ENCODE measurements around the gene RAC2.

Gene RAC2

DNA sequence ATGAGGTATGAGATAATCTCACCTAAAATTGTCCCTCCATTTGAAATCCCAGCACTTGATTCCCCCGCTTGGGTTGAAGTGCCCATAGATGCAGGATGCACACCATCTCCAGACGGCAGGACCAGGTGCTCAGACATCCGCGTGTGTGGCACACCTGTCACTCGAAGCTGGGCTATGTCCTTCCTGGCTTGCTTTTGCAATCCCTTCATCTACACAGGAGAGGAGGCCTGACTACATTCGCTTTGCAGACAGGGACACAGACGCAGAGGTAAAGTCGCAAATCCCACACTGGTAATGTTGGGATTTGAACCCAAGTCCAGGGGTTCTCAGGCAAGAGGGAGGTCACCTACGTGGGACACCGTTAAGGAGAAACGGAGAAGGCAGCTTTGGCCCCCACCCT, 31.1 kb upstream of the RAC2 start:
- DNase-seq: no peak

DNA sequence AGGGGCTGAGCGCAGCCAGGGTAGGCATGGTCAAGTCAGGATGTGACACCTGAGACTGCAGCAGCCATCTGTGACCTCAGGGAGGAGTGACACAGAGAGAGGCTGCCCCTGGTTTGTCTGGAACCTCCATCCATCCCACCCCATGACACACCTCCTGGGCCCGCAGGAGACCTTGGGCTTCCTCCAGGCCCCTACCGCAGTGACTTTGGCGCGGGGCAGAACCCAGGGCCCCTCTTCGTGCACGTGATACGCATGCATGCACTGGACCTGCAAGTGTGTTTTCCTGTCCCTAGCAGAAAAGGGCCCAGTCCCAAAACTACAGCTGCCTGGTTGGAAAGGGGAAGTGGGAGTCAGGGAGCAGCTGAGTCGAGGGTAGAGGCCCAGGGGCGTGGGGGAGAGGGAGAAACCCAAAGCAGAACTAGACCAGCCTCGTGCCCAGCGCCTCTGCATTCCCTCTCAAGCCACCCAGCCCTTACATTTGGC, 30.4 kb upstream of the RAC2 start:
- no peak for DNase-seq

DNA sequence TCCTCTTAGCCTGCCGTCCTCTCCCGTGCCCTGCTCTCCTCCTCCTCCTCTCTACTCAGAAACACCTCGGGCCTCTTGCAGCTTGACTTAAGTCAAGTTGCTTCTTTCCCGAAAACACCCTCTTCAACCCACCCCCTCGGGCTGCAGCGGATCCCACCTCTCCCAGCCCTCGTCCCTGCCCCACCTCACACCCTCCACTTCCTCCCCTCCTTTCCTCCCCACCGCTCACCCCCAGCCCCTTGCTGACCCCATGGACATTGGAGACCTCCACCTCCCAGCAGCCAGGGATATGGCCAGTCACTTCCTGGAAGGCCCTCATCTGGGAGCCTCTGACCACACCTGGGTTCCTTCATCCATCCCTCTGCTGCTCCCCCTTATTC, 29.8 kb upstream of the RAC2 start:
- DNase-seq: no peak

DNA sequence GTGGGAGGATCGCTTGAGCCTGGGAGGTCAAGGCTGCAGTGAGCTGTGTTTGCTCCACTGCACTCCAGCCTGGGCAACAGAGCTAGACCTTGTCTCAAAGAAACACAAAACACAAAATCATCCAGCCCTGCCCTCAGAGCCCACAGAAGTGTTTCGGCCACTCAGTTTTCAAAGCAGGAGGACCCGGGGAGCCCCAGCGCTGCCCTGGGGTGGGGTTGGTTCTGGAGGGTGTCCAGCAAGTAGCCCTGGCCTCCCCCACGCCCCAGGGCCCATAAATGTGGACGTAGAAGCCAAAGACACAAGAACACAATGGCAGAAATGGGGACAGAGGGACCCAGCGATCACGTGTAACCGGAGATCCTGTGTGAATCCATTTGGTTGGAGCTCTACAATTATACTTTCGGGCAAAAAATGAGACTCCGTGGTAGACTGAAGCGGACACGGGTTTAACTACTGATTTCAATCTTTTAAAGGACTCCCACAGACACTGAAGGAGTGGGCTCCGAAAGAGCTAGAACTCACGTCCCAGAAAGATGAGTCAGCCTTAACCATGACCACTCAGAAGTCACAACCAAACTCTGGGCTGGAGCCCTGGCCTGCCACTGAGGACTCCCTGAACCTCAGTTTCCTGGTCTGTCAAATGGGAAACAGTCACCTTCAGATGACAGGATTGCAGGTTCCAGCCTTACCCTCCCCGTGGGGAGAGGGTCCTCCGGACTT, 29.2 kb upstream of the RAC2 start:
- DNase-seq: peak; percentile 33

DNA sequence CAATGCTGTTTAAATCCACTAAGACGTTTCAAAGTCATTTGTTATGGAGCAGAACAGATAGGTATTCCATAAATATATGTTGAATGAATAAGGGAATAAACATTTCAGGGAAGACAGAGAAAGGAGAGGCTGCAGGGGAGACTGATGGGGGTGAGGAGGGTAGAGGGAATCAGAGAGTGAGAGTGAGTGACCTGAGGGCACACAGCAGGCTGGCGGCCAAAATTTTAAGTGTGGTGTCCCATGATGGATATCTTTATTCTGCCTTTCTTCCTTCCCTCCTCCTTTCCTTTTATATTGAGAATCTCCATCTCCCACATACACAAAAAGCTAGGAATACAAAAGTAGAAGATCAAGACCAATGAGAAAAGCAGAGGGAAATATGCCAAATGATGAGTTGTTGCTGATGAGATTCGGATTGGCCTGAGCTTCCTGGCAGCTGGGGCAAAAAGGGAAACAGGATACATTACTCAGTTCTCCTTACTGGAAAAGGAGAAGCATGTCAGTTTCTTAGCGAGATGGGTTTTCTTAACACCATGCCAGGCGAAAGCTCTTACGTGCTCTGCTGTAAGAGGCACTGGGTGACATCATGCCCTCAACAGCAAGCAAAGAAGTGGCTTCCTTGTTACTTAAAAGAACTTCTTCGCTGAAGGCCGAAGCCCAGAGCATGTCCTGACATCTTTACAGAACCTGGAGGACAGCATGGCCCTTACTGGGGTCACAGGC, 27.0 kb upstream of the RAC2 start:
- DNase-seq: no peak

DNA sequence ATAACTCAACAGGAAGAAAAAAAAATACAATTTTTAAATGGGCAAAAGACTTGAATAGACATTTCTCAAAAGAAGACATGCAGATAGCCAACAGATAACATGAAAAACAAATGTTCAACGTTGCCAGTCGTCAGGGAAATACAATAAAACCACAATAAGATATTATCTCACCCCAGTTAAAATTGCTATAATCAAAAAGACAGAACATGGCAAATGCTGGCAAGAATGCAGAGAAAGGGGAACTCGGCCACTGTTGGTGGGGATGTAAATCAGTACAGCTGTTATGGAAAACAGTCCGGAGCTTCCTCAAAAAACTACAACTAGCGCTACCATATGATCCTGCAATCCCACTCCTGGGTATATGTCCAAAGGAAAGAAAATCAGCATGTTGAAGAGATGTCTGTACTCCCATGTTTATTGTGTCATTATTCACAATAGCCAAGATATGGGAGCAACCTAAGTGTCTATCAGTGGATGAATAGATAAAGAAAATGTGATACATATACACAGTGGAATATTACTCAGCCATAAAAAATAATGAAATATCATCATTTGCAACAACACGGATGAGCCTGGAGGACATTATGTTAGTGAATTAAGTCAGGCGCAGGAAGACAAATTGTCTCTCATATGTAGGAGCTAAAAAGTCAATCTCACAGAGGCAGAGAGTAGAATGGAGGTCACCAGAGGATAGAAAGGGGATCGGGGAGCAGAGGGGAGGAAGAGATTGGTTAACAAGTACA, 26.0 kb upstream of the RAC2 start:
- no peak for DNase-seq

DNA sequence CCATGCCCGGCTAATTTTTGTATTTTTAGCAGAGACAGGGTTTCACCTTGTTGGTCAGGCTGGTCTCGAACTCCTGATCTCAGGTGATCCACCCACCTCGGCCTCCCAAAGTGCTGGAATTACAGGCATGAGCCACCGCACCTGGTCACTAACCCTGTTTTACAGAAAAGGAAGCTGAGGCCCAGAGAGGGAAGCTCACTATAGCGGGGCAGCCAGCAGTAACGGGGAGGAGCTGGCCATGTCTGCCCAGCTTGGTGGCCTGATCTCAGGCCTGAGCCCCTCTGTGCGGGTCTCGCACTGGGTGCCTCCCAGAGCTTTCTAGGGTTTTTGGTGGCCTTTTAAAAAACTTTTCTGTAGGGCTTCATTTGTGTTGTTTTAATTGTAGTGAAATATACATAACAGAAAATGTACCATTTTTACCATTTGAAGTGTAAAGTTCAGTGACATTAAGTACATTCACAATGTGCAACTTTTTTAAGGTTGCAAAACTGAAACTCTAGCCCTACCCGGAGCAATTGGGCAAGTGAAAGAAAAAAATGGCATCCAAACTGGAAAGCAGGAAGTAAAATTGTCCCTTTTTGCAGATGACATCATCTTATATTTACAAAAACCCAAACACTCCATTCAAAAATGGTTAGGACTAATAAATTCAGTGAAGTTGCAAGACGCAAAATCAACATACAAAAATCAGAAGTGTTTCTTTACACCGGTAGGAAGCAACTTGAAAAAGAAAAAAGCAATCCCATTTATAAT, 23.8 kb upstream of the RAC2 start:
- no peak for DNase-seq

DNA sequence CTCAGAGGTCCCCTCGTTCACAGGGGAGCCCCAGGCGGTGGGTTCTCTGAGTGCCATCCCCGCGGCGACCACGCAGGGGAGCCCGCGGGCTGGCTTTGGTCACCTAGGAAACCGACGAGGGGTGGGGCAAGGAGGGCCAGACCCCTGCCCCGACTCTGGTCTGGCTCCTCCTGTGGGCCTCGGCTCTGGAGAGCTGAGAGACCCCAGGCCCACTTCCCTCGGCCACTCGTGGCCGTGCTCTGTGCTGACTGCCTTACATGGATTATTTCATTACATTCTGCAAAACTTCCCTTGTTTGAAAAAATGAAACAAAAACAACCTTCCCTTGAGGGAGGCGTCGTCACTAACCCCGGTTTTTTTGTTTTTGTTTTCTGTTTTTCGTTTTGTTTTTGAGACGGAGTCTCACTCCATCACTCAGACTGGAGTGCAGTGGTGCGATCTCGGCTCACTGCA, 23.1 kb upstream of the RAC2 start:
- DNase-seq: peak; percentile 76

DNA sequence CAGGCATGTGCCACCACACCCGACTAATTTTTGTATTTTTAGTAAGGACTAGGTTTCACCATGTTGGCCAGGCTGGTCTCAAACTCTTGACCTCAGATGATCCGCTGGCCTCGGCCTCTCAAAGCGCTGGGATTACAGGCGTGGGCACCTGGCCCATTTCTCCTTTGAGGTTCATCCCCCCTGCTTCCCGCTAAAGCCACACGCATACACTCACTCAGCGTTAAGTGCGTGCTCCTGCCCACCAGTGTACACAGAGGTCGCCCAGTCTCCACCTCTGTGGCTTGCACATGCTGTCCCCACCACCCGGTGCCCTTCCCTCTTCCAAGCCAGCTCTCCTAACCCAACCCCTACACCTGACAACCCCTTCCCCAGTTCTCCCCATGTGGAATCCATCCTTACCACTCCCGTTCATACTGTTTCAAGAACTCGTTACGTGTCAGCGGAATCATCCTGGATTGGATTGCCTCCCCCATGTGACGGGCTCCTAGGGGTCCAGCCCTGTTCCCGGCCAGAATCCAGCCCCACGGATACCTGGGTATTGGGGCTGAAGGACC, 22.6 kb upstream of the RAC2 start:
- no peak for DNase-seq

DNA sequence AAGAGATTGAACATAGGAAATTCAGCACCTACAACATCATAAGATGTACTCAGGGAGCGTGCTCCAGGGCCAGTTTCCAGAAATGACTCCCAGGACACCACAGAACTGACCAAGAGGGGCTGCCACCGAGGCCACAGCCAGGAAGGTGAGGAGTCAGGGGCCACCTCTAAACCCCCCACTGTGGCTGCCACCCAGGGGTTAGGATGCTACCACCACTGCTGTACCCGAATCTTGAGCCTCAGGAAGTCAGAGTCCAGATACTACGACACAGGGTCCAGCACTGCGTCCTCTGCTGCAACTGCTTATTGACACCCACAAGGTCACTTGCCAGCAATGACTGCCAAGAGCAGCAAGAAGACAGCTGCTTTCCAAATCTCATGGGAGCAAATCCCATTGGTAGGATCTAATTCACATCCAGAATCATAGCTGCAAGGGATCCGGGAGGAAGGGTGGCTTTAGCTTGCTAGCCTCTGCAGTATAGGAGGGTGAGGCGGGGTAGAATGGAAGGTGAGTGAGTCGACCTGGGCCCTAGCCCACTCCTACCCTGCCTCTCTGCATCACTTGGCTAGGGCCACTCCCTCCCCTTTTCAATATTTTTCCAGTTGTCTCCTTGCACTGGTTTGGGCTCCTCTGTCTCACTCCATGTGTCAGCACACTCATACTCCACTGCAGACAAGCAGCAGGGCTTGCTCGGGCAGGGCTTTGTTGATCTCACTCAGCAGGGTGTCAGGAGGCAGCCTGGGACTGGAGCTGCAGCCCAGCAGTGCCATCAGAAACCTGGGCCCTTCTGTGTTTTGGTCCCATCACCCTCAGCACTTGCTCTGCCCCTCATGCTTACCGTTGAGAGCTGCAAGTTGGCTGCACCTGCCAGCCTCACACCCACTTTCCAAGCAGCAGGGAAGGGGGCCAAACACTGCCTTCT, 20.2 kb upstream of the RAC2 start:
- DNase-seq: no peak

DNA sequence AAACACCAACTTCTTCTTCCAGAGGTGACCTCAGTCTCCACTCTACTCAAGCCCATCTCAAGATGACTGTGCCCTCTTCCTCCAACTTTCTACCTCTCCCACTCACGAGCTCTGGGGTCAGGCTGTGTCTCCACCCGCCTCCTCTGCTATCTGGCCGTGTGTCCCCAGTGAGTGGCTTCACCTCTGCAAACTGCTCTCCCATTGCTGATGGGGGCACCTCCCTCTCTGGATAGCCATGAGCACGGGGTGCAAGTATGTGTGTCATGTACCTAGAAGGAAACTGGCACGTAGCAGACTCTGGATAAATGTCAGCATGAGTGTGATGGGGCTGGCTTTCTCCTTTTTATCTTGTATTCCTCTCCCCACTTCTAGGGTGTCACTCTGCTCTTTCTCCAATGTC, 18.3 kb upstream of the RAC2 start:
- DNase-seq: no peak

DNA sequence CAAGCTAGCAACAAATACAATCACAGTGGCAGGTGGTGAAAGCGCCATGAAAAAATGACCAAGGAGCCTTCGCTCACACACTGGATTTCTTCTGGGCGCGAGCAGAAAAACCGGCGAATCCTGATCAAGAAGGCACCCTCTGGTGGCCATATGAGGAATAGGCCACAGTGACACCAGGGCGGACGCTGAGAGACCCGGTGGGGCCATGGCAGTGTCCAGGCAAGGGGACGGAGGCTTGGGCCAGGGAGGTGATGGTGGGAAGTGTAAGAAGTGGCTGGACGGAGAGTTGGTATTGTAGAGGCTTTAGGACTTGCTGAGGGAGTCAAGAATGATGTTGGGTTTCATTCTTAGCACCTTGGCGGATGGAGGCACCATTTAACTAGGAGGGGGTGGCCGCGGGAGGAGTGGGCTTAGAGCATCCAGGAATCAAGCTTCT, 16.9 kb upstream of the RAC2 start:
- DNase-seq: peak; percentile 72

DNA sequence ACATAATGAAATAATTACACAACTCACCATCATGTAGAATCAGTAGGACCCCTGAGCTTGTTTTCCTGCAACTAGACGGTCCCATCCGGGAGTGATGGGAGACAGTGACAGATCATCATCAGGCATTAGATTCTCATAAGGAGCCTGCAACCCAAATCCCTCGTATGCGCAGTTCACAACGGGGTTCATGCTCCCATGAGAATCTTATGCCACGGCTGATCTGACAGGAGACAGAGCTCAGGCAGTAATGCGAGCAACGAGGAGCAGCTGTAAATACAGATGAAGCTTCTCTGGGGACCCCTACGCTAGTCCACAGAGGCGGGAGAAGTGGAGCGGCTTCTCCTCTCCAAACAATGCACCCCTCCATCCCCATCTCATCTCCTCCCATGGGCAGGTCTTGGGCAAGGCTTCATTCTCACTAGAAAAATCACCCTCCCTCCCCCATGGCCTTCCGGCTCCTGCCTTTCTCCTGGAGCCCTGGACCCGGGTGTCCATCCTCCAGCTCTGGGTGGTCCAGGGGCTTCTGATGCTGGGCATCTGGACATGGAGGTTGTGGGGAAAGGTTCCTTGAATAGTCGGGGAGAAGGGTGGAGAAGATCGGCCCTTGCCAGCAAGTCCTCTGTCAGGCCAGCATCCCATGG, 16.2 kb upstream of the RAC2 start:
- no peak for DNase-seq

DNA sequence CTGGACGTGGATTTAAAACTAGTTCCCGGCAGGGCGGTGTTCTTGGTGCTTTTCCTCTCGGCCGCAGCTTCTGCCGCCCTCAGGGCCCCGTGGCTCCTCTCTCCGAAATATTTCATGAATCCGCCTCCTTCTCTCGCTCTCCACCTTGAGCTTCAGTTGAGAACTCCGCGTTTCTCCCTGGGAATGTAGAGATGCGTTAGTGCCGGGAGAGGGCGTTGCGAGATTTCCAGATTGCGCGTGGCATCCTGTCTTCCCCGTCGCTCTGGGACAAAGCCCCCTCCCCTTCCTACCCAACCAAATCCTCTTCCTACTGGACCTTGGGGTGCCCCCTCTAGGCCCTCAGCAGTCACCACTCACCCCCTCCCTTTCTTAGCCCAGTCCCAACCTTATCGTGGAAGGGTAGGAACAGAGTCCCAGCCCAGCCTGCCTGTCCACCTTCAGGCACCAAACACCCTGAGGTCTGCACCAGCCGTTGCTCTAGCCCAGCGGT, 15.5 kb upstream of the RAC2 start:
- peak; percentile 45 for DNase-seq

DNA sequence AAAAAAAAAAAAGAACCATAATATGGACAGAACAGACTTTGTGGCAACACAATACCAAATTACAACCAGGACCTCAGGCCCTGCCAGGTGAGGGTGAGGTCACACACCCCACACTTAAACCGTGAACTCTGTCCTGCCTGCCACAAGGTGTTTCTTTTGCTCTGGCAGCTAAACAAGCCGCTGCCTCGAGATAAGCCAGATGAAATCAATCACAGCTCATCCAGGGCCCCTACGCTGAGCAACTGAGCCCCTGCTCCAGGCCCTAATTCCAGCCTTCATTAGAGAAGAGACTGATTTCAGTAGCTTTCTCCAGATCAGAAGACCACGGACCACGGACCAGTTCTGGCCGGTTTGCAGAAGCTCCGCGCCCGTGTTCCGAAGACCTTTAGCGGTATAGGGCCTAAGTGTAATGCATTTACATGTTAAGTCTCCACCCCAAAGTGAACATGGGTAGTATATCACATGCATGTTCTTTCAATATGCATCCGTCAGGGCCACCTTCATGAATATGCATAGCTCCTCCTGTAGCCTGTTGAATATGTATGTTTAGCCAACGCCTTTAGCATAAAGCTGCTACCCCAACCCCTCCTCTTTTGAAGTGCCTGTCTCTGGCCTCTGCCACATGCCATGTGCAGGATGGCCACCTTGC, 14.8 kb upstream of the RAC2 start:
- DNase-seq: no peak

DNA sequence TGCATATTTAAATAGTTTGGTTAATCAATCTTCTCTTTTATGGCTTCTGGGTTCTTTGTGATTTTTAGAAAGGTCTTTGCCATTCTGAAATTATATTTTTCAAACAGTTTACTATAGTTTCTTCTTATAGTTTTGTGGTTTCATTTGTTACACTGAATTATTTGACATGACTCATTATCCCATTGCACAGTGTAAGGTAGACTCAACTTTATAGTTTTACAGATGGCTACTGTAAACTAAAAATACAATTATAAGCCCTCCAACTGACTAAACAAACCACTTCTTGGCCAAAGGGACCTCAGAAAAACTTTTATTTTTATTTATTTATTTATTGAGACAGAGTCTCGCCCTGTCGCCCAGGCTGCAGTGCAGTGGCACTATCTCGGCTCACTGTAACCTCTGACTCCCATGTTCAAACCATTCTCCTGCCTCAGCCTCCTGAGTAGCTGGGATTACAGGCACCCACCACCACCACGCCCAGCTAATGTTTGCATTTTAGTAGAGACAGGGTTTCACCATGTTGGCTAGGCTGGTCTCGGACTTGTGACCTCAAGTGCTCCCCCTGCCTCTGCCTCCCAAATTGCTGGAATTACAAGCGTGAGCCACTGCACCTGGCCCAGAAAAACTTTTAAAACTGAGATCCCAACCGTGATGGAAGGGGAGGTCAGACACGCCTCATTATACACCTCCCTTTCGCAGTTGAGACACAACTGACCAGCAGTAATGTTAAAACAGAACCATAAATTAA, 14.1 kb upstream of the RAC2 start:
- DNase-seq: no peak

DNA sequence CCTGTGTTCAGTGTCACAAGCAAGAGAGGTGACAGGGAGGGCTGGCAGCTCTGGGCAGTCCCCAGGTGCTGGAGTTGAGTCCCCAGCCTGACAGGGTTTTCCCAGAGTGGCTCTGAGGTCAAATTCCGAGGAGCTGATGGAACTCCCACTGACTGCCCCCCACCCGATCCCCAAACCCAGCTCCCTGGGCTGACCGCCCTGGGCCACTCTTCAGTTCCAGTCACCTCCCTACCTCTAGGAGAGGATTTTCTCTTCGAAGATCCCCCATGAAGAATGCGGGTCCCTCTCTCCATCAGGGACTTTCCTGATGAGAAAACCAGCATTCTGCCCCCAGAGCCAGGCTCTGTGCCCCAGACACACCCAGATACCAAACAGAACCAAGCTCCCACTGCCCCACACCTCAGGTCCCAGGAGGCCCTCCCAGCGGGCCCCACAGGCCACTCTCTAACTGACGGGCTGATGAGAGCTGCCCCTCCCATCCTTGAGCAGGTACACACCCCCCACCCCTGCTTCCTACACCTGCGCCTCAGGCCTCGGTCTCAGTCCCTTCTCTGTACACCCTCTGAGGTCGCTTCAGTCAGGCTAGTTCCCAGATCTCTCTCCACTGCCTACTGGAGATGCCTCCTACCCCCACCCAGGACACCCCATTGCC, 12.1 kb upstream of the RAC2 start:
- DNase-seq: no peak

DNA sequence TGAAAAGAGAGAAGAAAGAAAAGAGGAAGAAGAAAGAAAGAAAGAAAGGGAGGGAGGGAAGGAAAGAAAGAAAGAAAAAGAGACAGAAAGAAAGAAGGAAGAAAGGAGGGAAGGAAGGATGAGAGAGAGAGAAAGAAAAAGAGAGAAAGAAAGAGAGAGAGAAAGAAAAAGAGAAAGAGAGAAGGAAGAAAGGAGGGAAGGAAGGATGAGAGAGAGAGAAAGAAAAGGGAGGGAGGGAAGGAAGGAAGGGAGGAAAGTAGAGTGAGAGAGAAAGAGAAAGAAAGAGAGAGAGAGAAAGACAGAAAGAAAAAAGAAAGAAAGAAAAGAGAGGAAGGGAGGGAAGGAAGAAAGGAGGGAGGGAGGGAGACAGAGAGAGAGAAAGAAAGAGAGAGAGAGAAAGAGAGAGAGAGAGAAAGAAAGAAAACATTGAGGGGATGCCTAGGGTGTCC, 11.5 kb upstream of the RAC2 start:
- DNase-seq: no peak

DNA sequence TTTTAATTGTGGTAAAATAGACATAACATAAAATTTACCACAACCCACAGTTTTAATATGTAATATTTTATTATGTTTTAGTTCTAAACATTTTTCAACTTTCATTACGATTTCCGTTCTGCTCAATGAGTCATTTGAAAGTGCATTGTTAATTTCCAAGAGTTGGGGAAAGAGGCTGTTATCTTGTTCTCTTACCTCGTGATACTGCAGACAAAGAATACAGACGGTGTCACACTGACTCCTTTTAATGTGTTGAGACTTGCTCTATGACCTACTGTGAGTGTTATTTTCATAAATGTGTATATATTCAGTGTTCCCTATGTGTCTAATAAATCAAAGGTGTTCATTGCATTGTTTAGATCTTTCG, 10.8 kb upstream of the RAC2 start:
- no peak for DNase-seq

All from stimulated activated CD4-positive, alpha-beta T cell treated with anti-CD3 and anti-CD28 coated beads, Interleukin-15, amount 100 ng/mL, for 24 hours (primary cell).